NCI-H2196 treated with DMSO at 0.1 percent for 48 hours (cell line): Measurements from ENCODE around the gene FBXL15.

Experiments used
- DNase-seq: peaks from one replicate; lab custom pipeline; 2025; ENCODE audit not compliant: unreplicated experiment; lab: John Stamatoyannopoulos, UW

FBXL15 gene

GRCh38 chr10:102397222-102398171, 23.1 kb upstream of the FBXL15 start:
- DNase-seq: no peak

GRCh38 chr10:102398172-102399020, 22.2 kb upstream of the FBXL15 start:
- no peak for DNase-seq

DNA sequence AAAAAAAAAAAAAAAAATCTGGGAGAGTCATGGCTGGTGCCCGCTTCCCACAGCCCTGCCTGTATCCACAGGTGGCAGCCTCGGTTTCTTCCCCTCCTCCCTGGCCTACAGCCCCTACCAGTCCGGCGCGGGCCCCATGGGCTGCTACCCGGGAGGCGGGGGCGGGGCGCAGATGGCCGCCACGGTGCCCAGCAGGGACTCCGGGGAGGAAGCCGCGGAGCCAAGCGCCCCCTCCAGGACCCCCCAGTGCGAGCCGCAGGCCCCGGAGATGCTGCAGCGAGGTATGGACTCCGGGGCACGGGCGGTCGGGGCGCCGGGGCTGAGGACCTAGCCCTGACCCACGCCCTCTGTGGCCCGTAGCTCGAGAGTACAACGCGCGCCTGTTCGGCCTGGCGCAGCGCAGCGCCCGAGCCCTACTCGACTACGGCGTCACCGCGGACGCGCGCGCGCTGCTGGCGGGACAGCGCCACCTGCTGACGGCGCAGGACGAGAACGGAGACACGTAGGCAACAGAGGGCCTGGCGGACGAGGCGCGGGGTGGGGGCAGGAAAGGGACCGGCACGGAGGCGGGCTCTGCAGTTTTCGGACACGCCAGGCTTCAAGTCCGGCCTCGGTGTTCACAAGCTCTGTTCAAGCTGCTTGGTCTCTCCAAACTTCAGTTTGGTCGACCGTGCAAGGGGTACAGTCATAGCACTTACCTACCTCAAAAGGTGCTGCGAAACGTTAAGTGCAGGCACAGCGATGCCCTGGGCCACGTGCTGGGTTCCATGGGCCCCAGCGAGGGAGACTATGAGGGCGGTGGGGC, 21.2 kb upstream of the FBXL15 start:
- peak; percentile 34 for DNase-seq

- DNase-seq: no peak
These were observed 20.6 kb upstream of the FBXL15 start for GRCh38 chr10:102400076-102400475.

DNA sequence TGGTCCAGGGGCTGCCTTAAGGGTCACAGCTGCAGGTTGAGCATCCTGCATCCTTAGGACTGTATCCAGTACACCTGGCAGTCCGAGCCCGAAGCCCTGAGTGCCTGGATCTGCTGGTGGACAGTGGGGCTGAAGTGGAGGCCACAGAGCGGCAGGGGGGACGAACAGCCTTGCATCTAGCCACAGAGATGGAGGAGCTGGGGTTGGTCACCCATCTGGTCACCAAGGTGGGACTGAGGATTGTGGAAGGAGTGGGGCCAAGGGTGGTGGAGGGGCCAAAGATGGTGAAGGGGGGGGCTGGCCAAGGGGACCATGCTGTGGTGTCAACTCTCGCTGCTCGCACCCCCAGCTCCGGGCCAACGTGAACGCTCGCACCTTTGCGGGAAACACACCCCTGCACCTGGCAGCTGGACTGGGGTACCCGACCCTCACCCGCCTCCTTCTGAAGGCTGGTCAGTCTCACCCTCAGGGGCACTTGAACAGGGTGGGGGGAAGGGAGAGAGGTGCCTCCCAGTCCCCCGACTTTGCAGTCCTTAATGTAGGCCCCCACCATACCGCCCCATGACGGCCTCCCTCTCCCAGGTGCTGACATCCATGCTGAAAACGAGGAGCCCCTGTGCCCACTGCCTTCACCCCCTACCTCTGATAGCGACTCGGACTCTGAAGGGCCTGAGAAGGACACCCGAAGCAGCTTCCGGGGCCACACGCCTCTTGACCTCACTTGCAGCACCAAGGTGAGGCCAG, 19.9 kb upstream of the FBXL15 start:
- DNase-seq: no peak

DNA sequence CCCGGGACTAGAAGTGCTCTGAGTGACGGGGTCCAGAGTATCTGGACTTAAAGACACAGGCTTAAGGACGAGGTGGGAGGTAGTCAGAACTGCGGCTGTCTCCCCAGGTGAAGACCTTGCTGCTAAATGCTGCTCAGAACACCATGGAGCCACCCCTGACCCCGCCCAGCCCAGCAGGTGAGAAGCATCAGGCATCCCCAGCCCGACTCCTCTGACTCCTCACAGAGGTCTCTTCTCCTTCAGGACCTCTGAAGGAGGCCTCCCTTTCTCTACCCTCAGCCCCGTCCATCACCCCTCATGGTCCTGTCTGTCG, 19.3 kb upstream of the FBXL15 start:
- no peak for DNase-seq

GRCh38 chr10:102401735-102402511, 18.7 kb upstream of the FBXL15 start:
- DNase-seq: no peak

GRCh38 chr10:102402512-102402896, 18.1 kb upstream of the FBXL15 start:
- DNase-seq: no peak

DNA sequence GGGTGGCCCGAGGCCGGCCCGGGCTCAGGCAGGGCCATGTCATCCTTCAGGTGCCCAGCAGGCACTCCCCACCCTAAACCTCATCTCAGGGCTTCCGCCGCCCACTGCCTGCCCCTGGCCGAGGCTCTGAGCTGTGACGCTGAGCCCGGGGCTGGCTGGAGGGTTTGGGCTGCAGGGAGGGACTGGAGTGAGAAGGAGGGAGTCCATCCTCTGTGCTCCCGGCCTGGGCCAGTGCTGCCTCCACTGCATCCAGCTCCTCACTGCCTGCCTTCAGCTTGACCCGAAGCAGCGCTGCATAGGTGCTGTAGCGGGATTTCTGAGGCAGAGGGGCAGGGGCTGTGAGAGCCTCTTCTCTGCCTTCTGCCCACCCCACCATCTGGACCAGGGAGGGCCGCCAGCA, 17.5 kb upstream of the FBXL15 start:
- no peak for DNase-seq

- DNase-seq: no peak
These were observed 16.1 kb upstream of the FBXL15 start for GRCh38 chr10:102404361-102405107.

GRCh38 chr10:102405108-102405571, 15.5 kb upstream of the FBXL15 start:
- DNase-seq: no peak

- DNase-seq: no peak
These were observed 15.0 kb upstream of the FBXL15 start for GRCh38 chr10:102405632-102406031.

DNA sequence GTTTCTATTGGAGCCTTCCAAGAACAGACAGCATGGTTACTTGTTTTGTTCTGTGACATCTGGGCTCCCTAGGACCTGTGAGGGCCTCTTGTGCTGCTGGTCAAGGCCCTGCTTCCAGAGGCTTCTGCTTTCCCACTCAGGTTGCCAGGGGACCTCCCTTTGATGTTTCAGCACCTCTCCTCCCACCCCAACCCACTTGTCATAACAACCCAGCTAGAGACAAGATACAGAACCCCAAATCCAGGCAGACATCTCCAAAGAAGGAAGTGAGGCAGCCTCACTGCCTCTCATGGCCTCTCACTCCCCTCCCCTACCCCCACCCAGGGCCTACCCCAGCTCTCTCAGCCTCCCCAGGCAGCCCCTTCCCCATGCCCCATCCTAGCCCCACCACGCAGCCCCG, 13.8 kb upstream of the FBXL15 start:
- no peak for DNase-seq

DNA sequence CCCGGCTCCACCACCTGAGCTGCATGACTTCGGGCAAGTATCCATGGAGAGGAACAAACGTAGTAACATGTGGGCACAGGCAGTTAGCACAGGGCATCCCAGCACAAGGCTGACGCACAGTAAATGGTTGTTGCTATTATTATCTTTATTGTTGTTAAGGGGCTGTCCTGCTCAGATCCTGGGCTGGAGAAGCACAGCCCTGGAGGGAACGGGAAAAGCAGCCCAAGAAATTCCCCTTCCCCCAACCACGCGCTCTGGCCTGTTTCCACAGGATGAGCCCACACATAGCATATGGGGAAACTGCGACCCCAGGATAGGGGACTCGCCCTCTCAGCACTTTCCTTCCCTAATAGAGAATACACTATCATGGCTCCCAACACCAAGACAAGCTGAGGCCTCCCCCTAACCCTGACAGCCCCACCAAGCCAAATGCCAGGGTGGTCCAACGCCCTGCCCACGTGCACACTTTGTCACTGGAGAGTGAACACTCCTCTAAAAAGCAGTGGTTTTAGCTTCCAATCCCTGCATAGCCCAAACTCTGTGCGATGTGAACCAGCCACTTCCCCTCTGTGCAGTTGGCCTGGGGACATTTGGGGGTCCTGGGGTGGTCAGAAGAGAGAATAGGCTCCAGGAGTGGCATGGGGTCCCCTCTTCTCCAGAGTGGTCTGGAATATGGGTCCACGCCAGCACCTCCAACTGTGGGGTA, 13.1 kb upstream of the FBXL15 start:
- DNase-seq: no peak

GRCh38 chr10:102408131-102408727, 12.4 kb upstream of the FBXL15 start:
- DNase-seq: no peak

GRCh38 chr10:102408728-102409603, 11.7 kb upstream of the FBXL15 start:
- no peak for DNase-seq
